Measurements from ENCODE around the gene PIN1. TPM values are rescaled to one million over a fixed set of nuclear protein-coding genes. Genes with fewer than 3 reads are reported as not detected.

Gene PIN1
- total RNA-seq, 1 experiment from 2014 or later = 79.2 TPM

- no peak for DNase-seq (ENCODE audit: low read depth, low spot score)
- in situ Hi-C loops (cut with HindIII; ENCODE audit: low pct_unique_long_range_greater_than_20kb, low sequenced_read_pairs) = no loop called here
Observed at GRCh38 chr19:9868983-9869617, 34.0 kb downstream of the PIN1 start.

- no peak for DNase-seq (ENCODE audit: low read depth, low spot score)
- in situ Hi-C loops (cut with HindIII; ENCODE audit: low pct_unique_long_range_greater_than_20kb, low sequenced_read_pairs) = no loop called here
Observed at GRCh38 chr19:9871626-9872338, 36.7 kb downstream of the PIN1 start.

GRCh38 chr19:9872618-9873242, 37.6 kb downstream of the PIN1 start:
- in situ Hi-C loops (cut with HindIII; ENCODE audit: low pct_unique_long_range_greater_than_20kb, low sequenced_read_pairs) = no loop called here
- no peak for DNase-seq (ENCODE audit: low read depth, low spot score)

- in situ Hi-C loops (cut with HindIII; ENCODE audit: low pct_unique_long_range_greater_than_20kb, low sequenced_read_pairs) = no loop called here
- no peak for DNase-seq (ENCODE audit: low read depth, low spot score)
Observed at GRCh38 chr19:9875031-9875627, 40.0 kb downstream of the PIN1 start.

GRCh38 chr19:9875796-9876195, 40.7 kb downstream of the PIN1 start:
- no peak for DNase-seq (ENCODE audit: low read depth, low spot score)
- in situ Hi-C loops (cut with HindIII; ENCODE audit: low pct_unique_long_range_greater_than_20kb, low sequenced_read_pairs) = no loop called here

GRCh38 chr19:9877780-9878510, 42.8 kb downstream of the PIN1 start:
- in situ Hi-C loops (cut with HindIII; ENCODE audit: low pct_unique_long_range_greater_than_20kb, low sequenced_read_pairs) = no loop called here
- no peak for DNase-seq (ENCODE audit: low read depth, low spot score)

- in situ Hi-C loops (cut with HindIII; ENCODE audit: low pct_unique_long_range_greater_than_20kb, low sequenced_read_pairs) = no loop called here
- no peak for DNase-seq (ENCODE audit: low read depth, low spot score)
Observed at GRCh38 chr19:9878511-9879196, 43.5 kb downstream of the PIN1 start.

- DNase-seq (ENCODE audit: low read depth, low spot score) = no peak
- in situ Hi-C loops (cut with HindIII; ENCODE audit: low pct_unique_long_range_greater_than_20kb, low sequenced_read_pairs) = no loop called here
Observed at GRCh38 chr19:9881720-9882119, 46.6 kb downstream of the PIN1 start.

- in situ Hi-C loops (cut with HindIII; ENCODE audit: low pct_unique_long_range_greater_than_20kb, low sequenced_read_pairs) = no loop called here
- no peak for DNase-seq (ENCODE audit: low read depth, low spot score)
Observed at GRCh38 chr19:9883231-9883758, 48.2 kb downstream of the PIN1 start.

GRCh38 chr19:9883764-9884163, 48.6 kb downstream of the PIN1 start:
- DNase-seq (ENCODE audit: low read depth, low spot score) = no peak

GRCh38 chr19:9885077-9885552, 50.0 kb downstream of the PIN1 start:
- peak; percentile 31 for DNase-seq (ENCODE audit: low read depth, low spot score)
- in situ Hi-C loops (cut with HindIII; ENCODE audit: low pct_unique_long_range_greater_than_20kb, low sequenced_read_pairs) = no loop called here

More at GRCh38 chr19:9883764-9884163, 48.6 kb downstream of the PIN1 start:
- in situ Hi-C loops (cut with HindIII; ENCODE audit: low pct_unique_long_range_greater_than_20kb, low sequenced_read_pairs) = no loop called here

- in situ Hi-C loops (cut with HindIII; ENCODE audit: low pct_unique_long_range_greater_than_20kb, low sequenced_read_pairs) = no loop called here
- DNase-seq (ENCODE audit: low read depth, low spot score) = no peak
Observed at GRCh38 chr19:9891609-9892373, 56.7 kb downstream of the PIN1 start.

Small RNA genes lying within 50 kb of the gene (small RNA-seq; reads per million reads assigned to genes)
- gene RF00156 = 0 reads per million in 2 experiments

Other genes with a start within 250 kb of the PIN1 start
- 16.4 and 19.9 TPM in 2 replicates for gene ZNF561, start 214.1 kb upstream of the PIN1 start, total RNA-seq (2014; rRNA removed; shearing (Covaris generic))
- 27.1 and 28.3 TPM in 2 replicates for gene ZNF562, start 160.2 kb upstream of the PIN1 start, total RNA-seq (2014; rRNA removed; shearing (Covaris generic))
- gene ZNF846, start 66.6 kb upstream of the PIN1 start, total RNA-seq (2014; rRNA removed; shearing (Covaris generic)) = 2.0 and 3.3 TPM in 2 replicates
- 9.6 and 11.5 TPM in 2 replicates for gene FBXL12, start 16.2 kb upstream of the PIN1 start, total RNA-seq (2014; rRNA removed; shearing (Covaris generic))
- gene UBL5, start 7.4 kb upstream of the PIN1 start, total RNA-seq (2014; rRNA removed; shearing (Covaris generic)) = 182 and 207 TPM in 2 replicates
- gene OLFM2, start 101.2 kb downstream of the PIN1 start, total RNA-seq (2014; rRNA removed; shearing (Covaris generic)) = 10.6 and 14.6 TPM in 2 replicates
- gene COL5A3, start 175.2 kb downstream of the PIN1 start, total RNA-seq (2014; rRNA removed; shearing (Covaris generic)) = 1.5 and 2.1 TPM in 2 replicates
- gene RDH8, start 178.2 kb downstream of the PIN1 start, total RNA-seq (2014; rRNA removed; shearing (Covaris generic)) = 0.53 and 2.4 TPM in 2 replicates